ENCODE data around the gene ZNF74.

DNA sequence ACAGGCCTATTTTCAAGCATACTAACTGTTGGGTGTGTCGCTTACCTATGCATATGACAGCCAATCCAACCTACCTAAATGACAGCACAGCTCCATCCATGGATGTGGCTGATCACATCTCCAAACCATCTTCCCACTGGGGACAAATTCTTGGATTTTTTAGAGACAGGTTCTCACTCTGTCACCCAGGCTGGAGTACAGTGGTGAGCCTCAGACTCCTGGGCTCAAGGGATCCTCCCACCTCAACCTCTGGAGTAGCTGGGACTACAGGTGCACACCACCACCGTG lies 25.7 kb downstream of the ZNF74 start:
- TF ChIP-seq, protein P1, sequence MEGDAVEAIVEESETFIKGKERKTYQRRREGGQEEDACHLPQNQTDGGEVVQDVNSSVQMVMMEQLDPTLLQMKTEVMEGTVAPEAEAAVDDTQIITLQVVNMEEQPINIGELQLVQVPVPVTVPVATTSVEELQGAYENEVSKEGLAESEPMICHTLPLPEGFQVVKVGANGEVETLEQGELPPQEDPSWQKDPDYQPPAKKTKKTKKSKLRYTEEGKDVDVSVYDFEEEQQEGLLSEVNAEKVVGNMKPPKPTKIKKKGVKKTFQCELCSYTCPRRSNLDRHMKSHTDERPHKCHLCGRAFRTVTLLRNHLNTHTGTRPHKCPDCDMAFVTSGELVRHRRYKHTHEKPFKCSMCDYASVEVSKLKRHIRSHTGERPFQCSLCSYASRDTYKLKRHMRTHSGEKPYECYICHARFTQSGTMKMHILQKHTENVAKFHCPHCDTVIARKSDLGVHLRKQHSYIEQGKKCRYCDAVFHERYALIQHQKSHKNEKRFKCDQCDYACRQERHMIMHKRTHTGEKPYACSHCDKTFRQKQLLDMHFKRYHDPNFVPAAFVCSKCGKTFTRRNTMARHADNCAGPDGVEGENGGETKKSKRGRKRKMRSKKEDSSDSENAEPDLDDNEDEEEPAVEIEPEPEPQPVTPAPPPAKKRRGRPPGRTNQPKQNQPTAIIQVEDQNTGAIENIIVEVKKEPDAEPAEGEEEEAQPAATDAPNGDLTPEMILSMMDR (IDR thresholded peaks at IDR 0.05 in 4 of 5, conservative IDR thresholded peaks at IDR 0.05 in 1 of 5): no peak
- TF ChIP-seq POLR2A (IDR thresholded peaks at IDR 0.05): no peak
